K562 (cell line): Measurements from ENCODE around the gene CHD8. TPM values are rescaled to one million over a fixed set of nuclear protein-coding genes. Genes with fewer than 3 reads are reported as not detected.

ENCODE experiments used
- ASH1L ChIP-seq: fragments of 450-650 bp; IDR thresholded peaks from 2 replicates; pipeline ENCODE4 v1.6.1; 2018; ENCODE audit warnings: borderline replicate concordance, mild to moderate bottlenecking, low read depth; ENCODE audit not compliant: partially characterized antibody
- EWSR1 ChIP-seq: fragments of 450-650 bp; IDR thresholded peaks from 2 replicates; pipeline ENCODE4 v1.6.1; 2018; ENCODE audit warnings: borderline replicate concordance, mild to moderate bottlenecking, low read depth, moderate library complexity; ENCODE audit not compliant: partially characterized antibody
- FOXA1 ChIP-seq: fragments of 450-650 bp; IDR thresholded peaks from 2 replicates; pipeline ENCODE4 v1.6.1; 2016; ENCODE audit warnings: mild to moderate bottlenecking, borderline replicate concordance
- POLR2H ChIP-seq: IDR thresholded peaks from 2 replicates; pipeline ENCODE4 v1.6.1; 2016; ENCODE audit warnings: missing genetic modification characterization, low read depth, mild to moderate bottlenecking, control low read depth, missing compliant biosample characterization, moderate library complexity
- PREB ChIP-seq: sonication (generic); formaldehyde crosslinking; IDR thresholded peaks from 2 replicates; pipeline ENCODE4 v1.8.1; 2023; ENCODE audit warnings: mild to moderate bottlenecking, missing genetic modification reagents
- RNF2 ChIP-seq: sonication (generic); IDR thresholded peaks from 2 replicates; pipeline ENCODE4 v1.6.1; 2016
- SMAD3 ChIP-seq: fragments of 450-650 bp; formaldehyde crosslinking; conservative IDR thresholded peaks from 2 replicates; pipeline ENCODE4 v1.4.0; 2020; ENCODE audit warnings: mild to moderate bottlenecking
- STAT5A ChIP-seq: IDR thresholded peaks from 2 replicates; pipeline ENCODE4 v1.6.1; 2012; ENCODE audit warnings: low read length, inconsistent platforms, borderline replicate concordance
- THAP7 ChIP-seq: fragments of 250-450 bp; sonication (Bioruptor Pico); IDR thresholded peaks from 2 replicates; pipeline ENCODE4 v1.5.0; 2021
- ZNF224 ChIP-seq: sonication (generic); formaldehyde crosslinking; IDR thresholded peaks from 2 replicates; pipeline ENCODE4 v1.8.0; 2022; ENCODE audit warnings: mild to moderate bottlenecking, missing genetic modification reagents
- ZNF695 ChIP-seq: fragments of 450-650 bp; formaldehyde crosslinking; IDR thresholded peaks from 2 replicates; pipeline ENCODE4 v1.4.0; 2020; ENCODE audit warnings: mild to moderate bottlenecking, moderate library complexity
- polyA plus RNA-seq, 8 experiments: library from polyadenylated mRNA; depleted of rRNA in 4 of 8; stranded (reverse) in 5 of 8; unstranded in 3 of 8; fragments of >200 nt; fragmentation: Nextera tagmentation in 2 of 8; fragmentation: Illumina TruSeq in 1 of 8; extraction: Ambion mirVana in 2 of 8; extraction: Trizol in 1 of 8; gene quantifications; 2 replicates each; pipeline versions ENCODE4 v1.2.1 to v1.2.3, GENCODE V29; 2011 to 2014; ENCODE audit warnings: inconsistent platforms in 1 of 8, missing spikeins in 1 of 8
- total RNA-seq, 7 experiments: library from RNA; depleted of rRNA in 6 of 7; stranded (reverse); fragments of >200 nt in 6 of 7; fragmentation: Illumina TruSeq in 2 of 7; extraction: Trizol in 2 of 7; gene quantifications; 2 replicates each; pipeline versions ENCODE4 v1.2.1 to v1.2.3, GENCODE V29; 2011 to 2021; ENCODE audit warnings: low replicate concordance in 1 of 7
- TF ChIP-seq, protein P1 (sequence below): fragments of 250-450 bp; sonication (Bioruptor Pico); IDR thresholded peaks from 2 replicates; pipeline ENCODE4 v1.4.0; 2020; ENCODE audit warnings: mild to moderate bottlenecking, moderate library complexity, borderline replicate concordance
- TF ChIP-seq, protein P2 (sequence below): fragments of 450-650 bp; formaldehyde crosslinking; IDR thresholded peaks from 2 replicates; pipeline ENCODE4 v1.4.0; 2022; ENCODE audit warnings: missing genetic modification characterization
- TF ChIP-seq, protein P3 (sequence below): IDR thresholded peaks from 2 replicates; pipeline ENCODE4 v1.6.1; 2014; ENCODE audit warnings: antibody characterized with exemption
- TF ChIP-seq, protein P4 (sequence below), 2 experiments: fragments of 200-800 bp in 1 of 2; sonication (Bioruptor generic) in 1 of 2; sonication (generic) in 1 of 2; formaldehyde crosslinking in 1 of 2; IDR thresholded peaks in 1 of 2; conservative IDR thresholded peaks in 1 of 2; 2 replicates each; pipeline versions ENCODE4 v1.5.0 to v1.6.1; 2016 to 2020; ENCODE audit warnings: missing compliant biosample characterization in 1 of 2, missing genetic modification characterization in 1 of 2, missing genetic modification reagents in 1 of 2
- TF ChIP-seq, protein P5 (sequence below): fragments of 250-450 bp; sonication (Bioruptor Pico); IDR thresholded peaks from 2 replicates; pipeline ENCODE4 v1.5.0; 2020; ENCODE audit warnings: mild to moderate bottlenecking, borderline replicate concordance

CHD8 gene
- total and polyA plus RNA-seq, 9 of the 15 experiments (the other 6 are each of a cell fraction or from before 2014, with no cell fraction given), result 11.1 to 51.2 (median 32.8) TPM

DNA sequence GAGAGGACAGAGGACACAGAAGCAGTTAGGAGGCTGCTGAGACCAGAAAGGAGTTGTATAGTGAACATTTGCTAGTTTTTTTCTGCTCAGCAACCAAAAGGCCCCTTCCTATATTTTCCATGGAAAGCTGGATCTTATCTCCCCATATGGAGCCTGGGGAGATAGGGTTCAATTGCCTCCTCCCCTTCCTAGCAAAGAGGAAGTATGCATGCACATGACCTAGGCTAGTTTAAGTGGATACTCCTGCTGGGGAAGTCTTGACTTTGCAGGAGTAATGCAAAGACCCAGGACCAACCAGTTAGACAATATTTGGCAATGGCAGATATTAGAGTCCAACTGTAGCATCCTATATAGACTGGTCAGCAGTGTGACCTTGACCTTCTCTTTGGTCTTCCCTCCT is 15.1 kb downstream of the CHD8 start (continued):
- TF ChIP-seq, protein P1, sequence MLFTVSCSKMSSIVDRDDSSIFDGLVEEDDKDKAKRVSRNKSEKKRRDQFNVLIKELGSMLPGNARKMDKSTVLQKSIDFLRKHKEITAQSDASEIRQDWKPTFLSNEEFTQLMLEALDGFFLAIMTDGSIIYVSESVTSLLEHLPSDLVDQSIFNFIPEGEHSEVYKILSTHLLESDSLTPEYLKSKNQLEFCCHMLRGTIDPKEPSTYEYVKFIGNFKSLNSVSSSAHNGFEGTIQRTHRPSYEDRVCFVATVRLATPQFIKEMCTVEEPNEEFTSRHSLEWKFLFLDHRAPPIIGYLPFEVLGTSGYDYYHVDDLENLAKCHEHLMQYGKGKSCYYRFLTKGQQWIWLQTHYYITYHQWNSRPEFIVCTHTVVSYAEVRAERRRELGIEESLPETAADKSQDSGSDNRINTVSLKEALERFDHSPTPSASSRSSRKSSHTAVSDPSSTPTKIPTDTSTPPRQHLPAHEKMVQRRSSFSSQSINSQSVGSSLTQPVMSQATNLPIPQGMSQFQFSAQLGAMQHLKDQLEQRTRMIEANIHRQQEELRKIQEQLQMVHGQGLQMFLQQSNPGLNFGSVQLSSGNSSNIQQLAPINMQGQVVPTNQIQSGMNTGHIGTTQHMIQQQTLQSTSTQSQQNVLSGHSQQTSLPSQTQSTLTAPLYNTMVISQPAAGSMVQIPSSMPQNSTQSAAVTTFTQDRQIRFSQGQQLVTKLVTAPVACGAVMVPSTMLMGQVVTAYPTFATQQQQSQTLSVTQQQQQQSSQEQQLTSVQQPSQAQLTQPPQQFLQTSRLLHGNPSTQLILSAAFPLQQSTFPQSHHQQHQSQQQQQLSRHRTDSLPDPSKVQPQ (CRISPR knock-in tag), result no peak
- TF ChIP-seq, protein P2, sequence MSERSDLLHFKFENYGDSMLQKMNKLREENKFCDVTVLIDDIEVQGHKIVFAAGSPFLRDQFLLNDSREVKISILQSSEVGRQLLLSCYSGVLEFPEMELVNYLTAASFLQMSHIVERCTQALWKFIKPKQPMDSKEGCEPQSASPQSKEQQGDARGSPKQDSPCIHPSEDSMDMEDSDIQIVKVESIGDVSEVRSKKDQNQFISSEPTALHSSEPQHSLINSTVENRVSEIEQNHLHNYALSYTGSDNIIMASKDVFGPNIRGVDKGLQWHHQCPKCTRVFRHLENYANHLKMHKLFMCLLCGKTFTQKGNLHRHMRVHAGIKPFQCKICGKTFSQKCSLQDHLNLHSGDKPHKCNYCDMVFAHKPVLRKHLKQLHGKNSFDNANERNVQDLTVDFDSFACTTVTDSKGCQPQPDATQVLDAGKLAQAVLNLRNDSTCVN (CRISPR knock-in tag), result no peak
- TF ChIP-seq POLR2H (tag) (no peak), ZNF695 (no peak), THAP7 (CRISPR knock-in tag) (no peak), ASH1L (no peak), PREB (CRISPR knock-in tag) (no peak), RNF2 (no peak), SMAD3 (CRISPR knock-in tag) (no peak), ZNF224 (no peak), FOXA1 (no peak), STAT5A (no peak), EWSR1 (no peak)
- TF ChIP-seq, protein P3, sequence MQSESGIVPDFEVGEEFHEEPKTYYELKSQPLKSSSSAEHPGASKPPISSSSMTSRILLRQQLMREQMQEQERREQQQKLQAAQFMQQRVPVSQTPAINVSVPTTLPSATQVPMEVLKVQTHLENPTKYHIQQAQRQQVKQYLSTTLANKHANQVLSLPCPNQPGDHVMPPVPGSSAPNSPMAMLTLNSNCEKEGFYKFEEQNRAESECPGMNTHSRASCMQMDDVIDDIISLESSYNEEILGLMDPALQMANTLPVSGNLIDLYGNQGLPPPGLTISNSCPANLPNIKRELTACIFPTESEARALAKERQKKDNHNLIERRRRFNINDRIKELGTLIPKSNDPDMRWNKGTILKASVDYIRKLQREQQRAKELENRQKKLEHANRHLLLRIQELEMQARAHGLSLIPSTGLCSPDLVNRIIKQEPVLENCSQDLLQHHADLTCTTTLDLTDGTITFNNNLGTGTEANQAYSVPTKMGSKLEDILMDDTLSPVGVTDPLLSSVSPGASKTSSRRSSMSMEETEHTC, result peak; percentile 80
- TF ChIP-seq, protein P4, sequence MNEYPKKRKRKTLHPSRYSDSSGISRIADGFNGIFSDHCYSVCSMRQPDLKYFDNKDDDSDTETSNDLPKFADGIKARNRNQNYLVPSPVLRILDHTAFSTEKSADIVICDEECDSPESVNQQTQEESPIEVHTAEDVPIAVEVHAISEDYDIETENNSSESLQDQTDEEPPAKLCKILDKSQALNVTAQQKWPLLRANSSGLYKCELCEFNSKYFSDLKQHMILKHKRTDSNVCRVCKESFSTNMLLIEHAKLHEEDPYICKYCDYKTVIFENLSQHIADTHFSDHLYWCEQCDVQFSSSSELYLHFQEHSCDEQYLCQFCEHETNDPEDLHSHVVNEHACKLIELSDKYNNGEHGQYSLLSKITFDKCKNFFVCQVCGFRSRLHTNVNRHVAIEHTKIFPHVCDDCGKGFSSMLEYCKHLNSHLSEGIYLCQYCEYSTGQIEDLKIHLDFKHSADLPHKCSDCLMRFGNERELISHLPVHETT (CRISPR knock-in tag; conservative IDR thresholded peaks at IDR 0.05 in 1 of 2, IDR thresholded peaks at IDR 0.05 in 1 of 2), result no peak
- TF ChIP-seq, protein P5, sequence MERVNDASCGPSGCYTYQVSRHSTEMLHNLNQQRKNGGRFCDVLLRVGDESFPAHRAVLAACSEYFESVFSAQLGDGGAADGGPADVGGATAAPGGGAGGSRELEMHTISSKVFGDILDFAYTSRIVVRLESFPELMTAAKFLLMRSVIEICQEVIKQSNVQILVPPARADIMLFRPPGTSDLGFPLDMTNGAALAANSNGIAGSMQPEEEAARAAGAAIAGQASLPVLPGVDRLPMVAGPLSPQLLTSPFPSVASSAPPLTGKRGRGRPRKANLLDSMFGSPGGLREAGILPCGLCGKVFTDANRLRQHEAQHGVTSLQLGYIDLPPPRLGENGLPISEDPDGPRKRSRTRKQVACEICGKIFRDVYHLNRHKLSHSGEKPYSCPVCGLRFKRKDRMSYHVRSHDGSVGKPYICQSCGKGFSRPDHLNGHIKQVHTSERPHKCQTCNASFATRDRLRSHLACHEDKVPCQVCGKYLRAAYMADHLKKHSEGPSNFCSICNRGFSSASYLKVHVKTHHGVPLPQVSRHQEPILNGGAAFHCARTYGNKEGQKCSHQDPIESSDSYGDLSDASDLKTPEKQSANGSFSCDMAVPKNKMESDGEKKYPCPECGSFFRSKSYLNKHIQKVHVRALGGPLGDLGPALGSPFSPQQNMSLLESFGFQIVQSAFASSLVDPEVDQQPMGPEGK, result no peak
